ENCODE results near the gene ELP2. TPM values are rescaled to one million over a fixed set of nuclear protein-coding genes. Genes with fewer than 3 reads are reported as not detected.
A peak's percentile ranks its signal among the peaks of the same experiment; 100 is the strongest.
"Not testable (repeated sequence)": the region's sequence is repeated elsewhere in the genome, so short reads cannot be mapped to it uniquely, and the experiment has no call there.

ELP2 gene
- total RNA-seq, 1 donor from 2014 or later, result 171 TPM

GRCh38 chr18:36207303-36207702, 77.6 kb downstream of the ELP2 start:
- Mint-ChIP-seq H3K27me3 (ENCODE audit: insufficient read depth, low read depth) (peaks cover 2% of the 10 kb centered on the region), H3K27ac (no peak overlapping the region), H3K4me3 (no peak overlapping the region), H3K9me3 (peaks cover 19% of the 10 kb centered on the region), H3K4me1 (peaks cover under 1% of the 10 kb centered on the region), H3K36me3 (peaks cover 9% of the 10 kb centered on the region)
- no peaks in the 10 kb centered on the region for H3K27me3 ChIP-seq
- no peak for TF ChIP-seq EZH2 (IDR thresholded peaks at IDR 0.05)
- no peak for TF ChIP-seq EZH2phosphoT487 (IDR thresholded peaks at IDR 0.05)
- no peak for TF ChIP-seq CTCF (IDR thresholded peaks at IDR 0.05)
- H2AFZ ChIP-seq (replicated peaks), result no peak overlapping the region
- DNase-seq (ENCODE audit: low spot score), result no peak
- H3K79me2 ChIP-seq (ENCODE audit: low read depth), result no peaks in the 10 kb centered on the region
- no peaks in the 10 kb centered on the region for H3K4me1 ChIP-seq
- H4K20me1 ChIP-seq (ENCODE audit: low read depth), result no peaks in the 10 kb centered on the region
- no peak overlapping the region for H3K4me2 ChIP-seq
- H3F3A ChIP-seq (ENCODE audit: low read depth), result no peaks in the 10 kb centered on the region
- H3K36me3 ChIP-seq, result no peaks in the 10 kb centered on the region
- H3K9me3 ChIP-seq (ENCODE audit: low read depth), result no peaks in the 10 kb centered on the region
- H3K9ac ChIP-seq, result no peak overlapping the region
- H3K27ac ChIP-seq, result no peak overlapping the region
- no peak overlapping the region for H3K4me3 ChIP-seq

GRCh38 chr18:36207969-36208368, 78.3 kb downstream of the ELP2 start:
- H3K36me3 Mint-ChIP-seq; H3K4me1 ChIP-seq; H3F3A ChIP-seq (ENCODE audit: low read depth); H3K36me3 ChIP-seq; H3K4me3 ChIP-seq; H3K79me2 ChIP-seq (ENCODE audit: low read depth); H4K20me1 ChIP-seq (ENCODE audit: low read depth); H3K9ac ChIP-seq; H3K9me3 ChIP-seq (ENCODE audit: low read depth); H3K27me3 ChIP-seq; H3K27ac ChIP-seq; H3K4me3 Mint-ChIP-seq; H3K4me2 ChIP-seq; H2AFZ ChIP-seq (replicated peaks); DNase-seq (ENCODE audit: low spot score); H3K27ac Mint-ChIP-seq; H3K4me1 Mint-ChIP-seq; H3K27me3 Mint-ChIP-seq (ENCODE audit: insufficient read depth, low read depth): not testable (repeated sequence)
- peaks cover 19% of the 10 kb centered on the region for H3K9me3 Mint-ChIP-seq

- Histone ChIP-seq H3K4me2 (no peak overlapping the region), H3F3A (ENCODE audit: low read depth) (no peaks in the 10 kb centered on the region), H2AFZ (replicated peaks) (no peak overlapping the region), H3K4me3 (no peak overlapping the region), H3K79me2 (ENCODE audit: low read depth) (no peaks in the 10 kb centered on the region), H3K36me3 (no peaks in the 10 kb centered on the region), H3K9me3 (ENCODE audit: low read depth) (no peaks in the 10 kb centered on the region), H3K27me3 (no peaks in the 10 kb centered on the region), H3K4me1 (peaks cover 5% of the 10 kb centered on the region), H3K27ac (no peak overlapping the region), H4K20me1 (ENCODE audit: low read depth) (no peaks in the 10 kb centered on the region), H3K9ac (no peak overlapping the region)
- no peak for DNase-seq (ENCODE audit: low spot score)
- Mint-ChIP-seq H3K9me3 (peaks cover 15% of the 10 kb centered on the region), H3K27me3 (ENCODE audit: insufficient read depth, low read depth) (peaks cover 2% of the 10 kb centered on the region), H3K27ac (no peak overlapping the region), H3K4me3 (no peak overlapping the region), H3K4me1 (peaks cover 9% of the 10 kb centered on the region), H3K36me3 (peaks cover 6% of the 10 kb centered on the region)
- TF ChIP-seq CTCF (IDR thresholded peaks at IDR 0.05) (no peak), EZH2 (IDR thresholded peaks at IDR 0.05) (no peak), EZH2phosphoT487 (IDR thresholded peaks at IDR 0.05) (no peak)
Observed at GRCh38 chr18:36211612-36212065, 81.9 kb downstream of the ELP2 start.

- H3F3A ChIP-seq (ENCODE audit: low read depth), result no peaks in the 10 kb centered on the region
- peak; percentile 27 for DNase-seq (ENCODE audit: low spot score)
- no peaks in the 10 kb centered on the region for H3K27me3 ChIP-seq
- H3K4me3 ChIP-seq, result no peak overlapping the region
- no peak overlapping the region for H3K27ac ChIP-seq
- H3K79me2 ChIP-seq (ENCODE audit: low read depth), result no peaks in the 10 kb centered on the region
- no peaks in the 10 kb centered on the region for H3K36me3 ChIP-seq
- no peaks in the 10 kb centered on the region for H4K20me1 ChIP-seq (ENCODE audit: low read depth)
- H3K9me3 Mint-ChIP-seq, result peaks cover 14% of the 10 kb centered on the region
- H3K9ac ChIP-seq, result no peak overlapping the region
- H3K27ac Mint-ChIP-seq, result no peak overlapping the region
- no peak overlapping the region for H3K4me3 Mint-ChIP-seq
- H3K9me3 ChIP-seq (ENCODE audit: low read depth), result no peaks in the 10 kb centered on the region
- peak; percentile 13 for TF ChIP-seq CTCF (IDR thresholded peaks at IDR 0.05)
- TF ChIP-seq EZH2 (IDR thresholded peaks at IDR 0.05), result no peak
- H3K4me1 ChIP-seq, result peaks cover 5% of the 10 kb centered on the region
- H3K4me1 Mint-ChIP-seq, result peaks cover 9% of the 10 kb centered on the region
- peaks cover 2% of the 10 kb centered on the region for H3K27me3 Mint-ChIP-seq (ENCODE audit: insufficient read depth, low read depth)
- H2AFZ ChIP-seq (replicated peaks), result no peak overlapping the region
- H3K36me3 Mint-ChIP-seq, result peaks cover 5% of the 10 kb centered on the region
- no peak overlapping the region for H3K4me2 ChIP-seq
Observed at GRCh38 chr18:36212301-36213171, 82.8 kb downstream of the ELP2 start.

Data from neural progenitor cell (in vitro differentiated cells).